SKM-1 treated with dmso at 0.1 percent for 144 hours (cell line): Measurements from ENCODE around the gene MAK.
"Not testable (repeated sequence)": the region's sequence is repeated elsewhere in the genome, so short reads cannot be mapped to it uniquely, and the experiment has no call there.

Source experiments
- DNase-seq: peaks from one replicate; lab custom pipeline; 2025; ENCODE audit not compliant: unreplicated experiment; lab: John Stamatoyannopoulos, UW

Gene MAK

GRCh38 chr6:10854922-10855632 is 16.7 kb upstream of the MAK start:
- no peak for DNase-seq

- DNase-seq = peak; percentile 15
Observed at GRCh38 chr6:10853849-10854300, 15.5 kb upstream of the MAK start.

GRCh38 chr6:10852361-10852960 is 14.1 kb upstream of the MAK start:
- no peak for DNase-seq

- DNase-seq = no peak
Observed at GRCh38 chr6:10850728-10851127, 12.4 kb upstream of the MAK start.

- no peak for DNase-seq
Observed at GRCh38 chr6:10849901-10850300, 11.6 kb upstream of the MAK start.

- peak; percentile 31 for DNase-seq
Observed at GRCh38 chr6:10847684-10848083, 9.3 kb upstream of the MAK start.

- DNase-seq = no peak
Observed at GRCh38 chr6:10843554-10843953, 5.2 kb upstream of the MAK start.

- peak; percentile 61 for DNase-seq
Observed at GRCh38 chr6:10838794-10839333, 525 bp upstream of the MAK start.

- no peak for DNase-seq
Observed at GRCh38 chr6:10837622-10837994, 731 bp downstream of the MAK start.

- DNase-seq = no peak
Observed at GRCh38 chr6:10837009-10837621, 1.2 kb downstream of the MAK start.

GRCh38 chr6:10834823-10835222 is 3.5 kb downstream of the MAK start:
- no peak for DNase-seq

- peak; percentile 38 for DNase-seq
Observed at GRCh38 chr6:10831609-10832008, 6.7 kb downstream of the MAK start.

GRCh38 chr6:10824819-10825218 is 13.5 kb downstream of the MAK start:
- no peak for DNase-seq

GRCh38 chr6:10824297-10824696 is 14.0 kb downstream of the MAK start:
- DNase-seq = no peak

- not testable (repeated sequence) for DNase-seq
Observed at GRCh38 chr6:10814176-10814575, 24.2 kb downstream of the MAK start.

- DNase-seq = no peak
Observed at GRCh38 chr6:10809098-10809497, 29.2 kb downstream of the MAK start.

GRCh38 chr6:10808376-10808775 is 30.0 kb downstream of the MAK start:
- DNase-seq = no peak

GRCh38 chr6:10801224-10801848 is 37.0 kb downstream of the MAK start:
- DNase-seq = peak; percentile 35

- no peak for DNase-seq
Observed at GRCh38 chr6:10800810-10801209, 37.5 kb downstream of the MAK start.

- DNase-seq = no peak
Observed at GRCh38 chr6:10794239-10794638, 44.1 kb downstream of the MAK start.

- no peak for DNase-seq
Observed at GRCh38 chr6:10793695-10794094, 44.6 kb downstream of the MAK start.

- DNase-seq = no peak
Observed at GRCh38 chr6:10793035-10793434, 45.3 kb downstream of the MAK start.
